Measurements from ENCODE around the gene C17orf50.
"Not testable (repeated sequence)": the region's sequence is repeated elsewhere in the genome, so short reads cannot be mapped to it uniquely, and the experiment has no call there.

DNA sequence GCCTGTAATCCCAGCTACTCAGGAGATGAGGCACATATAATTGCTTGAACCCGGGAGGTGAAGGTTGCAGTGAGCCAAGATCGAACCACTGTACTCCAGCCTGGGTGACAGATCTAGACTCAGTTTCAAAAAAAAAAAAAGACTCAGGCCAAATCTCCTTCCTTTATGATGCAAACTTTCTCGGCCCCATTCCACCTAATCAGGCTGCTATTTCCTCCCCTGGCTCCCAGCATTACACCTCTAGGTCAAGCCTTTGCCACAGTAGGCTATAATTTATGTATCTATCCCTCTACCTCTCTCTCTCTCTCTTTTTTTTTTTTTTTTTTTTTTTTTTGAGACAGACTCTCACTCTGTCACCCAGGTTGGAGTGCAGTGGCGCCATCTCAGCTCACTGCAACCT is 9.1 kb upstream of the C17orf50 start:
- not testable (repeated sequence) for TF ChIP-seq CTCF, POLR2A (IDR thresholded peaks at IDR 0.05)

Data from ovary (tissue), 3 donors.